Body of pancreas (tissue), 4 donors: ENCODE measurements around the gene SETD6. TPM values are rescaled to one million over a fixed set of nuclear protein-coding genes. Genes with fewer than 3 reads are reported as not detected.
A peak's percentile ranks its signal among the peaks of the same experiment; 100 is the strongest.

Experiments
- ATAC-seq: fragments of 150-250 bp; one replicate; pipeline ENCODE4 v1.9.1; 2016
- DNase-seq, 4 donors: peaks; one replicate each; pipeline ENCODE4 v3.0.0-alpha.2; 2019
- H3K27ac ChIP-seq, 4 donors: fragments of 200-600 bp; sonication (generic); 1 replicate in 3 of 4; 2 replicates in 1 of 4; pipeline versions ENCODE4 v1.5.1 to v1.6.1; 2016 to 2019; ENCODE audit warnings: mild to moderate bottlenecking in 1 of 4, mixed read lengths in 1 of 4, moderate library complexity in 1 of 4
- H3K27me3 ChIP-seq, 2 donors: fragments of 200-600 bp; sonication (generic); one replicate each; pipeline ENCODE4 v1.6.0; 2016; ENCODE audit warnings: mild to moderate bottlenecking in 1 of 2
- H3K36me3 ChIP-seq, 2 donors: fragments of 200-600 bp; sonication (generic); replicated peaks in 1 of 2; 2 replicates each; pipeline ENCODE4 v1.5.1; 2016; ENCODE audit warnings: low read depth in 2 of 2; ENCODE audit not compliant: insufficient read depth in 1 of 2
- H3K4me1 ChIP-seq: fragments of 200-600 bp; sonication (generic); one replicate; pipeline ENCODE4 v1.6.0; 2016
- H3K4me3 ChIP-seq, 2 donors: fragments of 200-600 bp; sonication (generic); 1 replicate in 1 of 2; 2 replicates in 1 of 2; pipeline ENCODE4 v1.5.1; 2016 to 2019
- H3K9me3 ChIP-seq, 3 donors: fragments of 200-600 bp; sonication (generic); 1 replicate in 2 of 3; 2 replicates in 1 of 3; pipeline ENCODE4 v1.5.1; 2016
- CTCF ChIP-seq, 7 experiments: fragments of 450-650 bp in 4 of 7; fragments of 200-600 bp in 3 of 7; sonication (generic) in 3 of 7; IDR thresholded peaks; one replicate each; pipeline ENCODE4 v1.5.1; 2016 to 2019; ENCODE audit warnings: antibody characterized with exemption in 7 of 7
- POLR2A ChIP-seq, 3 donors: fragments of 450-650 bp; IDR thresholded peaks; one replicate each; pipeline ENCODE4 v1.6.1; 2016; ENCODE audit warnings: antibody characterized with exemption in 3 of 3, mild to moderate bottlenecking in 2 of 3
- WGBS, 2 donors: methylation state at CpG; one replicate each; pipeline ENCODE4 v1.1.5; 2017; 5-methylcytosine and 5-hydroxymethylcytosine counted together
- intact Hi-C: fragments of 100-400 bp; cut with DNase I; formaldehyde crosslinking; loops from one replicate; pipeline ENCODE4 v1.15.1; 2023
- total RNA-seq, 2 donors: library from RNA; depleted of rRNA; stranded (reverse); fragments of >200 nt; gene quantifications; one replicate each; pipeline ENCODE4 v1.1.0, GENCODE V29; 2016

The SETD6 gene
- total RNA-seq, 2 donors from 2014 or later, result 67.7 to 80.8 TPM

DNA sequence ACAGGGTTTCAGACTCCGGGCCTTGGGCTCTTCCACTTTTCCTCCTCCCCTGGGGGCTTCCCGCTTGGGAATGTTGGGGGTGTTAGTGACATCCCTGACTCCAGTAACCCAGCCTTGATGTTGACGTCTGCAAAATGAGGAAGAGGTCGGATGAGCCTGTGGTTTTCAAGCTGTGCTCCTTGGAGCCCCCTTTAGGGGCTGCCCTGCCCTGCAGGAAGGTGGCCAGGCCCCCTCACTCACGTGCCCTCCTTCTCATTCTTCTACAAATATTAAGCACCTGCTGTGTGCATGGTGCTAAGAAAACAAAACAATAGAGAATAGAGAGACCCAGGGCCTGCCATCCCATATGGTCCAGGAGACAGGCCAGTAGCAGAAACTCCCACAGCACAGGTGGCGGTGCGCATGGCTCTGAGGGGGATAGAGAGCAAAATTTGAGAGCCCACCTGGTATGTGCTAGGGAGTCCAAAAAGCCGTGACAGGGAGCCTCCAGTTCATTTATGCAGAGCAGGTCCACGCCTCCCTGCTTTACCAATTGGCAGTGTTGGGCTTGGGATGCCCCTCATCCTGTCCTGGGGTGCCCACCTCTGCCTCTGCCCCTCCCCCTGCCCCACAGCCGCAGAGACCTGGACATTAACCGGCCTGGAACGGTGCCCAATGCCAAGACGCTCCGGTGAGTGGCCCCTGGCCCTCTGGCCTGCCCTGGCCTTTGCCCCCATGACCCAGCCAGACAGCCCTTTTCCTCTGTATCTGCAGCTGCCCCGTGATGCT, 7.9 kb upstream of the SETD6 start:
- Histone ChIP-seq H3K36me3 (no peaks in the 10 kb centered on the region), H3K27me3 (no peaks in the 10 kb centered on the region), H3K4me1 (peaks cover 11% of the 10 kb centered on the region), H3K27ac (no peak overlapping the region), H3K9me3 (no peaks in the 10 kb centered on the region), H3K4me3 (no peak overlapping the region)
- 63 to 72% methylated on average over 6 to 15 of the region's 15 CpGs for WGBS, 2 donors
- TF ChIP-seq CTCF (IDR thresholded peaks at IDR 0.05) (no peak), POLR2A (IDR thresholded peaks at IDR 0.05) (no peak)
- intact Hi-C loops, result no loop called here
- ATAC-seq, result no peak
- peak in 2 of 4 donors; percentile 8 to 16 for DNase-seq

GRCh38 chr16:58507963-58508670, 7.2 kb upstream of the SETD6 start:
- H3K9me3 ChIP-seq, result no peaks in the 10 kb centered on the region
- WGBS, 2 donors, result 66 to 75% methylated on average over 7 to 12 of the region's 14 CpGs
- TF ChIP-seq POLR2A (IDR thresholded peaks at IDR 0.05) (no peak), CTCF (IDR thresholded peaks at IDR 0.05) (no peak)
- H3K4me3 ChIP-seq, result no peak overlapping the region
- DNase-seq, result peak in 2 of 4 donors; percentile 3 to 9
- peaks cover 12% of the 10 kb centered on the region for H3K4me1 ChIP-seq
- H3K27me3 ChIP-seq, result no peaks in the 10 kb centered on the region
- no peak overlapping the region for H3K27ac ChIP-seq
- ATAC-seq, result no peak
- H3K36me3 ChIP-seq, result no peaks in the 10 kb centered on the region
- intact Hi-C loops, result no loop called here

GRCh38 chr16:58508671-58509251, 6.6 kb upstream of the SETD6 start:
- Histone ChIP-seq H3K27me3 (no peaks in the 10 kb centered on the region), H3K36me3 (no peaks in the 10 kb centered on the region), H3K27ac (no peak overlapping the region), H3K4me1 (peaks cover 12% of the 10 kb centered on the region), H3K9me3 (no peaks in the 10 kb centered on the region), H3K4me3 (no peak overlapping the region)
- ATAC-seq, result no peak
- peak in 2 of 4 donors; percentile 3 to 9 for DNase-seq
- intact Hi-C loops, result no loop called here
- 77 to 88% methylated on average over 4 to 5 of the region's 5 CpGs for WGBS, 2 donors
- TF ChIP-seq CTCF (IDR thresholded peaks at IDR 0.05), result no peak
- no peak for TF ChIP-seq POLR2A (IDR thresholded peaks at IDR 0.05)

DNA sequence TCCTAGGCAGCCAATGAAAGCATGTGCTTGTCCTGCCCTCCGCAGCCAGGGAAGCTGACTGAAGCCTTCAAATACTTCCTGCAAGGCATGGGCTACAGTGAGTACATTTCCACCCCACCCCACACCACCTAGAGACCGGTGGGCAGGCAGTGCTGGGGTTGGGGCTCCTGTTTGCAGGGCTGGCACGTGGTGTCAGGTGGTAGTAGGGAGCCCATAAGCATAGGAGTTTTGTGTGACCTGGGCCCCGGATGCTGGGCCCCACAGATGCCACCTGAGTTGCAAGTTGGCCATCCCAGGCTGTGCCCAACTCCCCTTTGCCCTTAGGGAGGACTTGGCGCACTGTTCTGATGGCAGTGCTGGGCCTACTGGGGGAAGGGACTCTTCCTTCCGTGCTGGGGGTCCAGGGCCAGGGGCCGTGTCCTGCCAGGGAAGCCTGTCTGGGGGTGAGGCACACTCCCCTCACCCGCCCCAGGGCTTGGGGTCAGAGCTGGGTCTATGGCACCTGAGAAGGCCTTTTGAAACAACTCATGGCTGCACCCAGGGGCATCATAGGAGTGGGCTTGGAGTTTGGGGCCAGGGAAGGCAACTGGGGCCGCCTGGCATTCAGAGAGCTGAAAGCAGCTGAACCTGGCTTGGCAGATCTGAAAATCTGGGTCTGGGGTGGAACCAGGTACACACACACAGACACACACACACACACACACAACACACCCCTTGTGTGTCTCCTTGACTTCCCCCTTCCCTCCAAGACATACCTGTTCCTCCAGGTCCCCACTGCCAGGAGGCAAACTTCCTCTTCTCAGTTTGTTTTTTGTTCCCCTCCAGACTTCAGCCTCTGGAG, 5.8 kb upstream of the SETD6 start:
- DNase-seq (peak in 2 of 4 donors; percentile 2 to 7), ATAC-seq (no peak)
- WGBS, 2 donors, result 86% methylated on average over 9 of the region's 9 CpGs; no CpG with 5 or more reads in 1 of the 2 donors
- Histone ChIP-seq H3K9me3 (no peaks in the 10 kb centered on the region), H3K4me3 (no peak overlapping the region), H3K36me3 (no peaks in the 10 kb centered on the region), H3K27ac (no peak overlapping the region), H3K4me1 (peaks cover 15% of the 10 kb centered on the region), H3K27me3 (no peaks in the 10 kb centered on the region)
- TF ChIP-seq CTCF (IDR thresholded peaks at IDR 0.05) (no peak), POLR2A (IDR thresholded peaks at IDR 0.05) (no peak)
- intact Hi-C loops, result no loop called here
